Brain microvascular endothelial cell (primary cell): ENCODE measurements around the gene TCF12.

Experiments used
- DNase-seq: peaks from one replicate; pipeline ENCODE4 v3.0.0-alpha.2; 2020
- H3K27ac ChIP-seq: fragments of 250-450 bp; sonication (Bioruptor Pico); 2 replicates; pipeline ENCODE4 v1.5.1; 2020; ENCODE audit warnings: mild to moderate bottlenecking, moderate library complexity
- H3K27me3 ChIP-seq: fragments of 250-450 bp; sonication (Bioruptor Pico); replicated peaks from 2 replicates; pipeline ENCODE4 v1.5.1; 2020; ENCODE audit warnings: mild to moderate bottlenecking
- H3K36me3 ChIP-seq: fragments of 250-450 bp; sonication (Bioruptor Pico); replicated peaks from 2 replicates; pipeline ENCODE4 v1.5.1; 2020; ENCODE audit warnings: mild to moderate bottlenecking
- H3K4me3 ChIP-seq: 2 replicates; pipeline ENCODE4 v1.5.1; 2011; ENCODE audit warnings: low read depth, mild to moderate bottlenecking, control low read depth, low read length, moderate library complexity
- CTCF ChIP-seq: IDR thresholded peaks from 2 replicates; pipeline ENCODE4 v1.5.1; 2011; ENCODE audit warnings: low read depth, mild to moderate bottlenecking, moderate library complexity, low read length, control low read depth, inconsistent platforms; ENCODE audit errors: missing control alignments
- in situ Hi-C: cut with HindIII; loops from 2 replicates; pipeline ENCODE4 v1.10.0; 2017; ENCODE audit warnings: low sequenced_read_pairs, low pct_ligation_motif_present

The TCF12 gene

GRCh38 chr15:57085267-57085666, 166.8 kb downstream of the TCF12 start:
- in situ Hi-C loops = no loop called here
- no peak overlapping the region for H3K27ac ChIP-seq
- no peaks in the 10 kb centered on the region for H3K36me3 ChIP-seq
- H3K4me3 ChIP-seq = no peak overlapping the region
- no peak for DNase-seq
- TF ChIP-seq CTCF = no peak
- no peaks in the 10 kb centered on the region for H3K27me3 ChIP-seq

GRCh38 chr15:57086857-57087427, 168.5 kb downstream of the TCF12 start:
- Histone ChIP-seq H3K27ac (no peak overlapping the region), H3K36me3 (no peaks in the 10 kb centered on the region), H3K27me3 (no peaks in the 10 kb centered on the region), H3K4me3 (no peak overlapping the region)
- no peak for DNase-seq
- TF ChIP-seq CTCF = no peak
- in situ Hi-C loops = no loop called here

GRCh38 chr15:57089815-57090495, 171.5 kb downstream of the TCF12 start:
- in situ Hi-C loops = no loop called here

GRCh38 chr15:57090496-57090859, 172.0 kb downstream of the TCF12 start:
- H3K27ac ChIP-seq = no peak overlapping the region
- in situ Hi-C loops = no loop called here
- H3K36me3 ChIP-seq = no peaks in the 10 kb centered on the region
- TF ChIP-seq CTCF = no peak
- no peak overlapping the region for H3K4me3 ChIP-seq
- no peaks in the 10 kb centered on the region for H3K27me3 ChIP-seq
- DNase-seq = no peak

More at GRCh38 chr15:57089815-57090495, 171.5 kb downstream of the TCF12 start:
- Histone ChIP-seq H3K36me3 (no peaks in the 10 kb centered on the region), H3K27ac (no peak overlapping the region), H3K27me3 (no peaks in the 10 kb centered on the region), H3K4me3 (no peak overlapping the region)
- no peak for DNase-seq
- no peak for TF ChIP-seq CTCF

- Histone ChIP-seq H3K36me3 (no peaks in the 10 kb centered on the region), H3K4me3 (no peak overlapping the region), H3K27me3 (no peaks in the 10 kb centered on the region), H3K27ac (no peak overlapping the region)
- no peak for DNase-seq
- TF ChIP-seq CTCF = no peak
- in situ Hi-C loops = no loop called here
Measured at GRCh38 chr15:57091636-57092035, 173.2 kb downstream of the TCF12 start.

- no peak for DNase-seq
- no peak overlapping the region for H3K4me3 ChIP-seq
- in situ Hi-C loops = no loop called here
Measured at GRCh38 chr15:57092252-57092651, 173.8 kb downstream of the TCF12 start.

More at GRCh38 chr15:57092252-57092651, 173.8 kb downstream of the TCF12 start:
- Histone ChIP-seq H3K27me3 (no peaks in the 10 kb centered on the region), H3K36me3 (no peaks in the 10 kb centered on the region), H3K27ac (no peak overlapping the region)
- TF ChIP-seq CTCF = no peak
